Retinal pigment epithelial cell (primary cell): Measurements from ENCODE around the gene ZNF354C.

Experiments
- DNase-seq: peaks from one replicate; pipeline ENCODE4 v3.0.0-alpha.2; 2010; ENCODE audit warnings: low read depth
- H3K4me3 ChIP-seq: 2 replicates; pipeline ENCODE4 v1.5.1; 2011; ENCODE audit warnings: mild to moderate bottlenecking, low read length, control low read depth, moderate library complexity
- CTCF ChIP-seq: conservative IDR thresholded peaks from 2 replicates; pipeline ENCODE4 v1.5.1; 2011; ENCODE audit warnings: low read depth, low read length, control low read depth, inconsistent platforms

ZNF354C gene

GRCh38 chr5:179120421-179120861, 60.3 kb downstream of the ZNF354C start:
- no peak for TF ChIP-seq CTCF
- no peak overlapping the region for H3K4me3 ChIP-seq
- DNase-seq = no peak

GRCh38 chr5:179120951-179121666, 60.9 kb downstream of the ZNF354C start:
- no peak for DNase-seq
- no peak for TF ChIP-seq CTCF
- no peak overlapping the region for H3K4me3 ChIP-seq

- H3K4me3 ChIP-seq = no peak overlapping the region
- DNase-seq = no peak
- TF ChIP-seq CTCF = no peak
Observed at GRCh38 chr5:179121667-179122111, 61.5 kb downstream of the ZNF354C start.

GRCh38 chr5:179122411-179123108, 62.4 kb downstream of the ZNF354C start:
- no peak overlapping the region for H3K4me3 ChIP-seq
- DNase-seq = no peak
- TF ChIP-seq CTCF = no peak

- no peak overlapping the region for H3K4me3 ChIP-seq
- TF ChIP-seq CTCF = no peak
- no peak for DNase-seq
Observed at GRCh38 chr5:179123109-179123426, 62.9 kb downstream of the ZNF354C start.

- no peak for TF ChIP-seq CTCF
- DNase-seq = no peak
- no peak overlapping the region for H3K4me3 ChIP-seq
Observed at GRCh38 chr5:179123491-179124272, 63.5 kb downstream of the ZNF354C start.
